Hepatocyte (in vitro differentiated cells): Measurements from ENCODE around the gene FAM81A. TPM values are rescaled to one million over a fixed set of nuclear protein-coding genes. Genes with fewer than 3 reads are reported as not detected.

Experiments used
- DNase-seq: peaks from one replicate; pipeline ENCODE4 v3.0.0-alpha.2; 2016; ENCODE audit warnings: low spot score
- H2AFZ ChIP-seq: fragments of 200-600 bp; sonication (generic); 2 replicates; pipeline ENCODE4 v1.6.0; 2016; ENCODE audit warnings: antibody characterized with exemption, mild to moderate bottlenecking
- H3K27ac ChIP-seq: fragments of 200-600 bp; sonication (generic); 2 replicates; pipeline ENCODE4 v1.5.1; 2016; ENCODE audit warnings: mild to moderate bottlenecking
- H3K27me3 ChIP-seq: fragments of 200-600 bp; sonication (generic); 2 replicates; pipeline ENCODE4 v1.6.1; 2016
- H3K36me3 ChIP-seq: fragments of 200-600 bp; sonication (generic); replicated peaks from 2 replicates; pipeline ENCODE4 v1.5.1; 2016; ENCODE audit warnings: low read depth; ENCODE audit not compliant: insufficient read depth
- H3K4me1 ChIP-seq: fragments of 200-600 bp; sonication (generic); 2 replicates; pipeline ENCODE4 v1.5.1; 2016; ENCODE audit warnings: mild to moderate bottlenecking, moderate library complexity; ENCODE audit not compliant: insufficient read depth
- H3K4me2 ChIP-seq: fragments of 200-600 bp; sonication (generic); 2 replicates; pipeline ENCODE4 v1.6.0; 2016
- H3K4me3 ChIP-seq: fragments of 200-600 bp; sonication (generic); 2 replicates; pipeline ENCODE4 v1.5.1; 2016; ENCODE audit warnings: mild to moderate bottlenecking
- H3K79me2 ChIP-seq: fragments of 200-600 bp; sonication (generic); 2 replicates; pipeline ENCODE4 v1.6.0; 2017; ENCODE audit warnings: mild to moderate bottlenecking
- H3K9me2 ChIP-seq: fragments of 200-600 bp; sonication (generic); replicated peaks from 2 replicates; pipeline ENCODE4 v1.6.0; 2017; ENCODE audit warnings: mild to moderate bottlenecking; ENCODE audit not compliant: insufficient read depth
- H3K9me3 ChIP-seq: fragments of 200-600 bp; sonication (generic); 2 replicates; pipeline ENCODE4 v1.5.1; 2016; ENCODE audit warnings: low read depth, mild to moderate bottlenecking
- H4K20me1 ChIP-seq: fragments of 200-600 bp; sonication (generic); 2 replicates; pipeline ENCODE4 v1.6.0; 2016; ENCODE audit warnings: mild to moderate bottlenecking; ENCODE audit not compliant: insufficient read depth, poor library complexity, severe bottlenecking
- CTCF ChIP-seq: fragments of 200-600 bp; sonication (generic); IDR thresholded peaks from 2 replicates; pipeline ENCODE4 v1.5.1; 2016; ENCODE audit warnings: antibody characterized with exemption, mild to moderate bottlenecking; ENCODE audit not compliant: poor library complexity
- EZH2 ChIP-seq: fragments of 200-600 bp; sonication (generic); IDR thresholded peaks from 2 replicates; pipeline ENCODE4 v1.6.1; 2016; ENCODE audit warnings: antibody characterized with exemption, mild to moderate bottlenecking, borderline replicate concordance
- EZH2phosphoT487 ChIP-seq: fragments of 200-600 bp; sonication (generic); IDR thresholded peaks from one replicate; pipeline ENCODE4 v1.6.1; 2018; ENCODE audit warnings: antibody characterized with exemption, mild to moderate bottlenecking, low read depth, moderate library complexity; ENCODE audit not compliant: unreplicated experiment, severe bottlenecking
- whole genome bisulfite sequencing: methylation state at CpG from one replicate; pipeline ENCODE4 v1.1.6; 2016; ENCODE audit warnings: low lambda C conversion rate; ENCODE audit errors: missing lambda C conversion rate; 5-methylcytosine and 5-hydroxymethylcytosine counted together
- polyA plus RNA-seq: library from polyadenylated mRNA; unstranded; fragments of >200 nt; fragmentation: Nextera tagmentation; extraction: Ambion mirVana; gene quantifications from 2 replicates; pipeline ENCODE4 v1.2.1, GENCODE V29; 2016
- total RNA-seq: library from RNA; depleted of rRNA; stranded (reverse); fragments of >200 nt; gene quantifications from 2 replicates; pipeline ENCODE4 v1.2.3, GENCODE V29; 2014

FAM81A gene
- total and polyA plus RNA-seq, 2 experiments from 2014 or later: 0.47 to 0.85 TPM

- Histone ChIP-seq H4K20me1 (no peaks in the 10 kb centered on the region), H3K27ac (no peak overlapping the region), H3K9me3 (no peaks in the 10 kb centered on the region), H3K4me2 (peak overlapping the region; percentile 87), H3K27me3 (peaks cover 53% of the 10 kb centered on the region), H3K9me2 (no peaks in the 10 kb centered on the region), H3K4me3 (no peak overlapping the region), H3K79me2 (no peaks in the 10 kb centered on the region), H3K4me1 (peaks cover 9% of the 10 kb centered on the region), H2AFZ (peak overlapping the region; percentile 19), H3K36me3 (no peaks in the 10 kb centered on the region)
- no peak for DNase-seq
- TF ChIP-seq EZH2: no peak
- TF ChIP-seq EZH2phosphoT487: no peak
- 14% methylated on average over 29 of the region's 30 CpGs for WGBS
Observed at GRCh38 chr15:59437142-59437816, 707 bp upstream of the FAM81A start.

DNA sequence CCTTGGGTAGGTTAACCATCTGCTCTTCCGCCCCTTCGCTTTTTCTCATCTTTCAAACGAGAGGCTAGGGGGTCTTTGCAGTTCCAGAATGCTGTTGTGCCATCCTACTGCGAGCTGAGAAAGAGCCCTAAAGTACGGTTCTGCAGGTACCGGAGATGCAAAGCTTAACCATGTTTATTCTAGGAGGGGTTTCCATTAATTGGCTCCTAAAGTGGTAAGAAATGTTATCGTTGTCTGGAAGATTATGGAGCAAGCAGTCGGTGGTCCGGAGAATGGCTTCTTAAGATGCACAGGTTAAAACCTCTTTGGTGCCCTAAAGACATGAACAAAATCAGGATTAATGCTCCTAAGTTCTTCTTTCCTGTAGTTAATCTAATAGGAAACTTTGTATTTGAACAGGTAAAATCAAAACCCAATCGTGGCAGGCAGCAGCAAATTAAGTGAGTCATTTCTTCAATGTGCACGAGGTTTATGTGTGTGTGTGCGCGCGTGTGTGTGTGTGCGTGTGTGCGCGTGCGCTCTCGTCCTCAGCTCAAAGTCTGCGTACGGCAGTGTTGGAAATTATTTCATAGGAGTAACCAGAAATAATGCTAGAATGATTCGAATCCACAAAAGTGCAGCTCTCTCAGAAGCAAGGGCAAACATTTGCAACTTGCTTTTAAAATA is 772 bp downstream of the FAM81A start:
- Histone ChIP-seq H3K36me3 (no peaks in the 10 kb centered on the region), H3K4me2 (peak overlapping the region; percentile 94), H4K20me1 (no peaks in the 10 kb centered on the region), H3K79me2 (no peaks in the 10 kb centered on the region), H3K4me3 (no peak overlapping the region), H3K9me2 (no peaks in the 10 kb centered on the region), H3K27ac (no peak overlapping the region), H3K9me3 (no peaks in the 10 kb centered on the region), H3K27me3 (peaks cover 51% of the 10 kb centered on the region), H3K4me1 (peaks cover 9% of the 10 kb centered on the region), H2AFZ (peak overlapping the region; percentile 68)
- WGBS: 71% methylated on average over 22 of the region's 22 CpGs
- no peak for TF ChIP-seq EZH2phosphoT487
- no peak for TF ChIP-seq CTCF
- TF ChIP-seq EZH2: no peak
- DNase-seq: no peak

- Histone ChIP-seq H3K9me2 (no peaks in the 10 kb centered on the region), H3K9me3 (no peaks in the 10 kb centered on the region), H3K4me1 (peaks cover 9% of the 10 kb centered on the region), H4K20me1 (no peaks in the 10 kb centered on the region), H3K4me2 (no peak overlapping the region), H3K36me3 (no peaks in the 10 kb centered on the region), H2AFZ (no peak overlapping the region), H3K79me2 (no peaks in the 10 kb centered on the region), H3K27ac (no peak overlapping the region), H3K4me3 (no peak overlapping the region), H3K27me3 (peaks cover 46% of the 10 kb centered on the region)
- TF ChIP-seq EZH2phosphoT487 (no peak), EZH2 (no peak), CTCF (no peak)
- DNase-seq: no peak
- 75% methylated on average over 7 of the region's 7 CpGs for WGBS
Observed at GRCh38 chr15:59439576-59439975, 1.6 kb downstream of the FAM81A start.

DNA sequence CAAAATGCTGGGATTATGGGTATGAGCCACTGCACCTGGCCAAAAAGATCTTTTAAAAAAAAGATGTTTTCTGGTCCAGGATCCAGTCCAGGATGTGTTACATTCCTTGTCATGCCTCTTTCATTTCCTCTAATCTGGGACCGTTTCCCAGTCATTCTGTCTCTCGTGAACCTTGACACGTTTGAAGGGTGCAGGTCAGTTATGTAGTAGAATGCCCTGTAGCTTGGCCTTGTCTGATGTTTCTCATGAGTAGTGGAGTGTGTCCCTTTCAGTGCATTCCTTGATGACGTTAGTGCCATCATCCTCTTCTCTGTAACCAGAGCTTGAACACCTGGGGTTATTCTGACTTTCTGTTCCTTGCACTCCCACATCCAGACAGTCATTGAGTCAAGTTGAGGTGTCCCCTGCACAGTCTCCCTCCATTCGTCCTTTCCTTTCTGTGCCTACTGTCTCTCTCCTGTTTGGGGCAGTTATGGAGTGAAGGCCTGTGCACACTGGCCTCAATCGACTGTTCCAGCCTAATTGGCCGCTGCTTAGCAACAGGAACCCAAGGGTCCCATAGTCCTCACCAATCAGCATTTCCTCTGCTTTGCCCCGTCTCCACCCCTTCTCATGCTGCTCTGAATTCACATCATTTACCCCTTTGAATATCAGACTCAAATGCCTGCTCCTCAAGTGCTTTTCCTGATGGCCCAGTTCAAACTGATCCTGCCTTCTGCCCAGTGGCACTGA is 5.5 kb downstream of the FAM81A start:
- DNase-seq: no peak
- TF ChIP-seq EZH2 (no peak), CTCF (no peak), EZH2phosphoT487 (no peak)
- WGBS: 91% methylated on average over 8 of the region's 8 CpGs

More for the DNA sequence above, 5.5 kb downstream of the FAM81A start:
- Histone ChIP-seq H3K27me3 (peaks cover 13% of the 10 kb centered on the region), H4K20me1 (no peaks in the 10 kb centered on the region), H3K27ac (no peak overlapping the region), H3K9me3 (no peaks in the 10 kb centered on the region), H3K4me2 (no peak overlapping the region), H3K4me3 (no peak overlapping the region), H2AFZ (no peak overlapping the region), H3K4me1 (no peaks in the 10 kb centered on the region), H3K36me3 (no peaks in the 10 kb centered on the region), H3K9me2 (no peaks in the 10 kb centered on the region), H3K79me2 (no peaks in the 10 kb centered on the region)
